ENCODE data around the gene C2CD3.

Gene C2CD3

GRCh38 chr11:73980001-73980961, 190.5 kb downstream of the C2CD3 start:
- Histone ChIP-seq H3K4me3 (ENCODE audit: low read length) (peak overlapping the region; percentile 96), H3K9ac (ENCODE audit: low read length) (peak overlapping the region; percentile 99), H3K79me2 (ENCODE audit: low read length) (peaks cover 55% of the 10 kb centered on the region), H3K27ac (ENCODE audit: low read length) (peak overlapping the region; percentile 95), H4K20me1 (ENCODE audit: insufficient read depth, low read length) (peaks cover 50% of the 10 kb centered on the region), H3K27me3 (ENCODE audit: low read depth, low read length) (no peaks in the 10 kb centered on the region), H3K4me1 (ENCODE audit: low read length) (peaks cover 52% of the 10 kb centered on the region), H3K9me3 (ENCODE audit: insufficient read depth, low read length) (no peaks in the 10 kb centered on the region), H3K4me2 (ENCODE audit: low read length) (peak overlapping the region; percentile 98), H2AFZ (ENCODE audit: low read depth, low read length) (no peak overlapping the region), H3K36me3 (replicated peaks; ENCODE audit: low read depth, low read length) (peaks cover 64% of the 10 kb centered on the region)
- no peak for TF ChIP-seq CTCF (IDR thresholded peaks at IDR 0.05; ENCODE audit: low read depth, low read length)
- no peak for TF ChIP-seq EZH2phosphoT487 (IDR thresholded peaks at IDR 0.05; ENCODE audit: low read depth)

GRCh38 chr11:73978576-73979086, 192.2 kb downstream of the C2CD3 start:
- peak overlapping the region; percentile 15; the same call in 1 of the 2 replicates for H3K9ac ChIP-seq (ENCODE audit: low read length)
- H3K27ac ChIP-seq (ENCODE audit: low read length) = peak overlapping the region; percentile 95
- H3K4me2 ChIP-seq (ENCODE audit: low read length) = peak overlapping the region; percentile 98; the same call in 1 of the 2 replicates
- no peaks in the 10 kb centered on the region for H3K9me3 ChIP-seq (ENCODE audit: insufficient read depth, low read length)
- H3K4me1 ChIP-seq (ENCODE audit: low read length) = peaks cover 41% of the 10 kb centered on the region
- H3K36me3 ChIP-seq (replicated peaks; ENCODE audit: low read depth, low read length) = peaks cover 78% of the 10 kb centered on the region
- peaks cover 55% of the 10 kb centered on the region for H3K79me2 ChIP-seq (ENCODE audit: low read length)
- TF ChIP-seq CTCF (IDR thresholded peaks at IDR 0.05; ENCODE audit: low read depth, low read length) (no peak), EZH2phosphoT487 (IDR thresholded peaks at IDR 0.05; ENCODE audit: low read depth) (no peak)
- H4K20me1 ChIP-seq (ENCODE audit: insufficient read depth, low read length) = peaks cover 67% of the 10 kb centered on the region
- no peak overlapping the region for H3K4me3 ChIP-seq (ENCODE audit: low read length)
- H3K27me3 ChIP-seq (ENCODE audit: low read depth, low read length) = no peaks in the 10 kb centered on the region
- no peak overlapping the region for H2AFZ ChIP-seq (ENCODE audit: low read depth, low read length)

GRCh38 chr11:73977856-73978519, 192.8 kb downstream of the C2CD3 start:
- peaks cover 72% of the 10 kb centered on the region for H4K20me1 ChIP-seq (ENCODE audit: insufficient read depth, low read length)

More at GRCh38 chr11:73977856-73978519, 192.8 kb downstream of the C2CD3 start:
- Histone ChIP-seq H3K9ac (ENCODE audit: low read length) (no peak overlapping the region), H3K4me2 (ENCODE audit: low read length) (no peak overlapping the region), H3K27ac (ENCODE audit: low read length) (peak overlapping the region; percentile 95), H3K4me1 (ENCODE audit: low read length) (peaks cover 38% of the 10 kb centered on the region), H3K36me3 (replicated peaks; ENCODE audit: low read depth, low read length) (peaks cover 84% of the 10 kb centered on the region), H3K27me3 (ENCODE audit: low read depth, low read length) (no peaks in the 10 kb centered on the region), H3K4me3 (ENCODE audit: low read length) (no peak overlapping the region), H2AFZ (ENCODE audit: low read depth, low read length) (no peak overlapping the region), H3K79me2 (ENCODE audit: low read length) (peaks cover 55% of the 10 kb centered on the region), H3K9me3 (ENCODE audit: insufficient read depth, low read length) (no peaks in the 10 kb centered on the region)
- TF ChIP-seq EZH2phosphoT487 (IDR thresholded peaks at IDR 0.05; ENCODE audit: low read depth) (no peak), CTCF (IDR thresholded peaks at IDR 0.05; ENCODE audit: low read depth, low read length) (no peak)
